Suppressor macrophage treated with lipopolysaccharide for 1 hour (primary cell): ENCODE results near the gene SLC16A14.
A peak's percentile ranks its signal among the peaks of the same experiment; 100 is the strongest.
"Not testable (repeated sequence)": the region's sequence is repeated elsewhere in the genome, so short reads cannot be mapped to it uniquely, and the experiment has no call there.

Experiments used
- DNase-seq, 3 donors: peaks; one replicate each; pipeline ENCODE4 v3.0.0-alpha.2; 2020 to 2022

The SLC16A14 gene

GRCh38 chr2:230068651-230069055 lies at the start of gene SLC16A14:
Gene SLC16A14, minus strand, starts transcription at chr2:230068924. Its CDS starts 9,572 bp downstream, at chr2:230059352.
- peak in 2 of 3 donors; percentile 18 to 28 for DNase-seq

DNA sequence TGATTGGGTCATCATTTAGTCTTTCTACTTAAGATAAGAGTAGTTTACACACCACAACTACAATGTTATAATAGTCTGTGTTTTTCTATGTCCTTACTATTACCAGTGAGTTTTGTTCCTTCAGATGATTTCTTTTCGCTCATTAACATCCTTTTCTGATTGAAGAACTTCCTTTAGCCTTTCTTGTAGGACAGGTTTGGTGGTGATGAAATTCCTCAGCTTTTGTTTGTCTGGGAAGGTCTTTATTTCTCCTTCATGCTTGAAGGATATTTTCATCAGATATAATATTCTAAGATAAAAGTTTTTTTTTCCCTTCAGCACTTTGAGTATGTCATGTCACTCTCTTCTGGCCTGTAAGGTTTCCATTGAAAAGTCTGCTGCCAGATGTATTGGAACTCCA lies 38.0 kb upstream of the SLC16A14 start:
- no peak for DNase-seq

DNA sequence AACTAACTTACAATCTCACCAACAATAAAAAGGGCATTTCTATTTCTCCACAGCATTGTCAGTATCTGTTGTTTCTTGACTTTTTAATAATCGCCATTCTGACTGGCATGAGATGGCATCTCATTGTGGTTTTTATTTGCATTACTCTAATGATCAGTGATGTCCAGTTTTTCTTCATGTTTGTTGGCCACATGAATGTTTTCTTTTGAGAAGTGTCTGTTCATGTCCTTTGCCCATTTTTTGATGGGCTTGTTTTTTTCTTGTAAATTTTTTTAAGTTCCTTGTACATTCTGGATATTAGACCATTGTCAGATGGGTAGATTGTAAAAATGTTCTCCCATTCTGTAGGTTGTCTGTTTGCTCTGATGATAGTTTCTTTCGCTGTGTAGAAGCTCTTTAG lies 33.2 kb upstream of the SLC16A14 start:
- DNase-seq: not testable (repeated sequence)

GRCh38 chr2:230097841-230098240 lies 29.1 kb upstream of the SLC16A14 start:
- no peak for DNase-seq

DNA sequence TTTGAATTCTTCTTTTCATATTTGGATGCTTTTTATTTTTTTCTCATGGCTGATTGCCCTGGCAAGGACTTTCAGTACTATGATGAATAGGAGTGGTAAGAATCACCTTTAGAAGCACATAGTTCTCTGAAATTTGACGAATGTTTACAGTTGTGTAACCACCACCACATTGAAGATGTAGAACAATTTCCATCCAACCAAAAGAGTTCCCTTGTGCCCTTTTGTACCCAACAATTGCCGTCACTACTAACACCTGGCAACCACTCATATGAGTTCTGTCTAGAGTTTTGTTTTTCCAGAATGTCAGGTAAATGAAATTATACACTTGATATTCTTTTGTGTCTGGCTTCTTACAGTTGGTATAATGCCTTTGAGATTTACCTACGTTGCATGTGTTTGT lies 28.7 kb upstream of the SLC16A14 start:
- no peak for DNase-seq

DNA sequence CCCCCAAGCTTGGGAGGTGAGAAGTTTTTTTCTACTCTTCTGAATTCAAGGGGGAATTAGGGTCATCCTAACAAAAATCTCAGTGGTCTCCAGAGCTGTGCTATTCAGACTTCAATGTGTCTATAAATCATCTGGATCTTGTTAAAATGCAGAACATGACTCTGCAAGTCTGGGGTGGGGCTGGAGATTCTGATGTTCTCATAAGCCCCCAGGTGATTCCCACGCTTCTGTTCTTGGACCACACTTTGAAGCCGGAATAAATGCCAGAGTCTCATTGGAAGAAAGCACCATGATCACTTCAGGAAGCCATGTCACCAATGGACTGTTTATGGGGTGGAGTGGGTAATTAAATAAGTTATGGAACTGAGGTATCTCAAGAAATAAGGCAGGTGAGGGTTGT lies 22.2 kb upstream of the SLC16A14 start:
- DNase-seq: no peak

DNA sequence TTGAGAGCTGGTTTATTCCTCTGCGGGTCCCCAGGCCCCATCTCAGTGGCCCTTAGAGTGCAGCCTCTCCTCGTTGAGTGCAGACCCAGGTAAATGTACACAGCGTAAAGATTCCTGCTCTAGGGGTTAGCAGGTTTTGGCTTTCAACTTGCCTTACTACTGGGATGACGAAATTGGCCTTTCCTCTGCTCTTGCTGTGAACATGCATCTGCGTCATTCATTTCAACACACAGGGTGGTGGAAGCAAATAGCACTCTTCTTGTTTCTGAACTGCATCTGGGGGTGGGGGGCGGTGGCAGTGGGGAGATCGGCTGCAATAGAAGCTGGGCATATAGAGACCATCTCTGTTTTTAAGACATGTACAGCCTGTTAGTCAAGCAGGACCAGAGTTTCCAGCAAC lies 16.5 kb upstream of the SLC16A14 start:
- peak; percentile 47 to 60 (median 58) for DNase-seq

DNA sequence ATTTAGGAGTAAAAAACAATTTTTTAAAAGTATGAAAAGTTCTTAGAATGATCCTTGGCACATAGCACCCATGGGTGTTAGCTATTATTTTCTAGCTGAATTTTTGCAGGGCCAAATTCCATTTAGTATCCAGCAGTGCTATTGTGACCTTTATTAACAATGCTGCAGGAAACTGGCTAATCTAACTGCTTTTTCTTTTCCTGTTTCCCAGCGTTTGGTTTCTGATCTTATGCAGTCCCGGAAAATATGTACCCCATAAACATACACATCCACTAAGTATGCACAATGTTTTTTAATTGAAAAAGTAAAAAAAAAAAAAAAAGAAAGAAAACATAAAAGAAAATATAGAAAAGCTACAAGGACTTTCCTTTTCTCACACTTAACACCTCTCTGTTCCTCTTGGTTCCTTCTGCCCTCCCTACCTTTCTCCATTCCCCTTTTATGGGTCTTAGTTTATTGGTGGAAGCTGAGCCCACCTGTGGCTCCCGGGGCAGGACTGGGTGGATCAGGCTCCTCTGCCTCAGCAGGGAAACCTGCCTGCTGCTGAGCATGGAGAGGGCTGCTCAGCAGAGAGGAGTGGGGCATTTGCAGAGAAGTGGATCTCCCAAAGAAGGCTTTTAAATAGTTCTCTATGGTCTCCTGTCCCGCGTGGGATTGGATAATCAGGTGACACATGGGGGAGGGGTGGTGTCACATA lies 9.3 kb upstream of the SLC16A14 start:
- DNase-seq: no peak

- DNase-seq: no peak
These were observed 8.1 kb upstream of the SLC16A14 start for GRCh38 chr2:230076819-230077218.

DNA sequence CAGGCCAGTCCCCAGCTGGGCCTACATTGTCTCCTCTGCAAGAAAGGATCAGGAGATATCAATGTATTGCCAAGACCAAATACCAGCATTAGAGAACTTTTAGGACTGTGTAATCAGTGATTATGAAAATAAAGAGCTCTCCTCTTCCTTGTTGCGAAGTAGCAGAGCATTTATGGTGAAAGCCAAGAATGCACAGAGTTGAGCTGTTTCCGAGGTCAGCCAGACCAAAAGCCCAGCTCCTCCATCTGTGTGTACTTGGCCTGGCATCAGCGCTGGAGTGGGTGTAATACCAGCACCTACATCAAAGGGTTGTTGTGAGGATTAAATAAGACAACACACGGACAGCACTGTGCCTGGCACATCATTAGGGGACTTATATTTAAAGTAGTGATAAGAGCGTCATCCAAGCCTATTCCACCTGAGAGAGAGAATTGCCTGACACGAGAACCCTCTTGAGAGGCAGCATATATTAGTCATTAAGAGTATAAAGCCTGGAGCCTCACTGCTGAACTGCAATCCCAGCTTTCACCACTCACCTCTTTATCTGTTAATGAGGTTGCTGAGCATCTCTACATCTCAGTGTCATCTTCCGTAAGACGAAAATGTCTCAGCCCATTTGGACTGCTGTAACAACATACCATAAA lies 7.4 kb upstream of the SLC16A14 start:
- DNase-seq: no peak

GRCh38 chr2:230071421-230071820 lies 2.7 kb upstream of the SLC16A14 start:
- no peak for DNase-seq

- no peak for DNase-seq
These were observed 678 bp upstream of the SLC16A14 start for GRCh38 chr2:230069402-230069801.

- peak; percentile 76 to 80 (median 79) for DNase-seq
These were observed 591 bp downstream of the SLC16A14 start for GRCh38 chr2:230068016-230068650.

- peak in 2 of 3 donors; percentile 24 to 35 for DNase-seq
These were observed 7.9 kb downstream of the SLC16A14 start for GRCh38 chr2:230060672-230061293.

DNA sequence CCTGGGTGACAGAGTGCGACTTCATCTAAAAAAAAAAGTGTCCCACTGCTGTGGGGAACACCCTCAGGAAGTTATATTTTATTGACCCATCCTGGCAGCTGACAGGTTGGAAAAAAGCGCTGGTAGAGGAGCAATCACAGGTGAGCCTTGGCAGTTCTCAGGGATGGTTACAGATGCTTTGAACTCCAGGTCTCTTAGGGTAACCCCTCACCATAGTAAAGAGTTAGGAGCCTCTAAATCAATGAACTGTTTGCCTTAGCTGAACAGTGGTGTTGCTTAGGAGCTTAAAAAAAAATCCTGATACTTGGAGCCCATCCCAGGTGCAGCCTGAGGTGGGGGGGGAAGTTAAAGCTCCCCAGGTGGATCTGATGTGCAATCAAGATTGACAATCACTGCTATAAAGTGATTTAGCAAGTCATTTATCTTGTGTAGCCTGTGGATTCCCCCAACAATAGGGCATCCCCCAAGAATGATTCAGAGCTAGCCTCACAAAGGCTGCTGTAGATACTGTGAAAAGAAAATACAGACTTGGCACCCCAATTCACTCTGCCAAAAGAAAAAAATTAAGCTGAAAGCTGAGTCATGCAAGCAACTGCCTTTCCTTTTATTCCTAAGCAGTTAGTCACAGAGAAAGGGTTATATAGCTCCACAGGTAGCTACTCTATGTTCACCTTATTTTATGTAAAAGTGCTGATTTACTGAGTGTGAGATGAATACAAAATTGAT lies 14.8 kb downstream of the SLC16A14 start:
- peak; percentile 41 to 57 (median 46) for DNase-seq

DNA sequence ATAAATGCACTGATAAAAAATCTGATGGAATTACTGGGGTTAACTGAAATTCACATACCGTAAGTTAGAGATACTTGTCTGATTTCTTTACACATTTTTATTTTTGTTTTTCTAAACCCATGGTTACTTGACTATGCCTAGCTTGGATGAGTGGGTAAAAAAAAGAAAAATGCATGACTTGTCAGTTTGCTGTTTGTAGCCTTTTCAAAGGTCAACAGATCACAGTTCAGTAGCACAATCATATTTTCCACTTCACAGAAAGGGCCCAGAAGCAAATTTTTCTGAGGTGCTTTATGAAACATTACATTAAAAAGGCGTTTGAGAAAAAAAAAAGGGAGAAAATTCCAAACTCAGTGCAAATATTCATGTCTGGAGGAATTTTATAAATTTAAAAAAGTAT lies 16.4 kb downstream of the SLC16A14 start:
- DNase-seq: no peak

- no peak for DNase-seq
These were observed 18.6 kb downstream of the SLC16A14 start for GRCh38 chr2:230050136-230050535.

DNA sequence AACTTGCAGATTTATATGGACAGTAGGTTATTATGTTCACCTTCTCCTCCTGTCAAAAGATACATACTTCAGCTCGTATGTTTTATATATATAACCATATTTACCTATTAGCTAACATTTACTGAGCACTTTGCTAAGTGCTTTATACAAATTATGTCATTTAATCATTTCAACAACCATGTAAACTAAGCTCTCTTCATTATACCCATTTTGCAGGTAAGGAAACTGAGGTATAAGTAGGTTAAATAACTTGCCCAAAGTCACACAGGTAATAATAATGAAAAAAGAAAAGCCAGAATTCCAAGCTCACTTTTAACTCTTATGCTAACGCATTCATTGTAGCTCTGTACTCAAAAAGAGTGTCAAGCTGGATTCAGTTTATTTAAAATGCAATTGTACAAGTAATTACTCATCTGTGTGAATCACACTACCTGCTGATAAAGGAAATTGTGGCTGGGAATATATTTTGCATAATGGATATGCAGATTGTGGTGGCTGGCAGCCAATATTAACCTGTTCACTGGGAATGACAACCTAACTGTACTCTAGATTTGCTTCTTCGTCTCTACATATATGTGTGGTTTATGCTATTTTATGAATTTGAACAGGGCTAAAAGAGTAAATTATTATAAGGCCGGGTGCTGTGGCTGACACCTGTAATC lies 20.6 kb downstream of the SLC16A14 start:
- DNase-seq: no peak

- no peak for DNase-seq
These were observed 22.2 kb downstream of the SLC16A14 start for GRCh38 chr2:230046491-230046890.

DNA sequence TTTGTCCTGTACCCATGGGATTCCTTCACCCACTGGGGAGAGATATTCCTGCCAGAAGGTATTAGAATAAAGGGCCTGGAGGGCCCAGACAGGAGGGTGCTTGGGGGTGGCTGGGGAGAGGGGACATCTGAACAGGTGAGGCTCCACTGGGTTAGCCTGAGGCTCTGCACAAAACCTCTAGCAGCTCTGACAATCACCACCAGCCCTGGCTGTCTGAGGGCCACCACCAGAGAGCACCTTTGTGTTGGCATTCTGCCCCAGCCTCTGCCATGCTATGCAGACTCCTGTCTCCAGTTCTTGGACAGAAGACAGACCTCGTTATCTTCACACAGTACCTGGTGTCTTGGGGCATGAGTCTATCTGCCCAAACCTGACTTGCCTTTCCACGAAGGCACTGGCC lies 25.3 kb downstream of the SLC16A14 start:
- DNase-seq: no peak

DNA sequence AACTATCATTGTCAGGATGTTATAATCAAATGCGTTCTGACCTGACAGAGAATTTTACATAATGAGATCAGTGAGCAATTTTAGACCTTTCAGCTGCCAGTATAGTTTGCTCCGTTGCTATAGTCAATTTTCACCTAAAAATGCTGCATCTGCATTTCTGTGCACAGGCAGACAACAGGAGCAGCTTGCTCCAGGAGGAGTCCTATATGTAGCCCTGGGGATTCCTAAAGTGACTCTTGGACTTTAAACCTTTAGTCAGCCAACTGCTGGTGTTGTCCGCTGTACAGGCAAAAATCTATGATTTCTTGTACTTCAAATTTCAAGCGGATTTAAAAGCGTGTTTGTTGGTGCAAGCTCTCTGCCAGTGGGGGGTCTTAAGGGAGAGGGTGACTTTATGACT lies 25.7 kb downstream of the SLC16A14 start:
- DNase-seq: no peak

- DNase-seq: peak; percentile 13 to 55 (median 18)
These were observed 26.5 kb downstream of the SLC16A14 start for GRCh38 chr2:230042195-230042594.
